PC-9 (cell line): ENCODE measurements around the gene RET.

Source experiments
- EZH2 ChIP-seq: fragments of 200-600 bp; sonication (generic); IDR thresholded peaks from 2 replicates; pipeline ENCODE4 v1.8.0; 2017; ENCODE audit warnings: antibody characterized with exemption, low read depth
- TF ChIP-seq, protein P1 (sequence below): fragments of 200-600 bp; sonication (generic); conservative IDR thresholded peaks from 2 replicates; pipeline ENCODE4 v1.6.1; 2017; ENCODE audit warnings: mixed run types, antibody characterized with exemption, mild to moderate bottlenecking, moderate library complexity

DNA sequence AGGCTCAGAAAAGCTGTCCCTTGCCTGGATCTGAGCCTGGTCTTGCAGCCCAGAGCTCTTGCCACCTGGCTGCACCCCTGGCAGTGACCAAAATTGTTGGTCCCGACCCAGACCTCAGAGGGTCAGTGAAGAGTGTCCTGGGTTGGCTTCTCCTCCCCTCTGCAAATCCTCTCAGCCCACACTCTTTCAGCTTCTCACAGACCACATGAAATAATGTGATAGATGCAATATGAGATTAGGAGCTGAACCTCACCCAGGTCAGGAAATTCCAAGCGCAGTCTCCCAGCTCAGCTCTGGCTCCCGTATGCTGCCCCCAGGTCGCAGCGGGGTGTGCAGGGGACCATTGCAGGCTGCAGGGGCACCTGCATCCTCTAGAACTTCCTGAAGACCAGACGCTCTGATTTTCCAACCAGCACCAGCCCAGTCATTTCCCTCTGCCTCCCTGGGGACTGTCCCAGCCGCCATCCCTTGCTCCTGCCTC, 19.6 kb upstream of the RET start:
- TF ChIP-seq, protein P1, sequence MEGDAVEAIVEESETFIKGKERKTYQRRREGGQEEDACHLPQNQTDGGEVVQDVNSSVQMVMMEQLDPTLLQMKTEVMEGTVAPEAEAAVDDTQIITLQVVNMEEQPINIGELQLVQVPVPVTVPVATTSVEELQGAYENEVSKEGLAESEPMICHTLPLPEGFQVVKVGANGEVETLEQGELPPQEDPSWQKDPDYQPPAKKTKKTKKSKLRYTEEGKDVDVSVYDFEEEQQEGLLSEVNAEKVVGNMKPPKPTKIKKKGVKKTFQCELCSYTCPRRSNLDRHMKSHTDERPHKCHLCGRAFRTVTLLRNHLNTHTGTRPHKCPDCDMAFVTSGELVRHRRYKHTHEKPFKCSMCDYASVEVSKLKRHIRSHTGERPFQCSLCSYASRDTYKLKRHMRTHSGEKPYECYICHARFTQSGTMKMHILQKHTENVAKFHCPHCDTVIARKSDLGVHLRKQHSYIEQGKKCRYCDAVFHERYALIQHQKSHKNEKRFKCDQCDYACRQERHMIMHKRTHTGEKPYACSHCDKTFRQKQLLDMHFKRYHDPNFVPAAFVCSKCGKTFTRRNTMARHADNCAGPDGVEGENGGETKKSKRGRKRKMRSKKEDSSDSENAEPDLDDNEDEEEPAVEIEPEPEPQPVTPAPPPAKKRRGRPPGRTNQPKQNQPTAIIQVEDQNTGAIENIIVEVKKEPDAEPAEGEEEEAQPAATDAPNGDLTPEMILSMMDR, result no peak
- TF ChIP-seq EZH2, result no peak
